ENCODE measurements around the gene TJAP1.

DNA sequence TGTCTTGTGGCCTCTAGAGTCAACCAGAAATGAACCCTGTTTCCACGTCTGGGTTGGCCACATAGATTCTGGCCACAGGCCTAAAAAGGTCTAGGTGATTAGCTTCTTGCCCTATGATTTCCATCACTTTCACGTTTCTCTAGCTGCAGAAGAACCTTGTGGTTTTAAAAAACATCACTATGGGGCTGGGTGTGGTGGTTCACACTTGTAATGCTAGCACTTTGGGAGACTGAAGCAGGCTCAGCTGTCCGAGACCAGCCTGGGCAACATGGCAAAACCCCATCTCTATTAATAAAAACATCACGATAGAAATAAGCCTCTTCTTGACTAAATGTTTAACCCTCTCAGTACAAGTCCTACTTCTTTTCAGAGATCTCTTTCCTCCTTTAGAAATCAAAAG lies 67.1 kb downstream of the TJAP1 start:
- TF ChIP-seq, protein P1, sequence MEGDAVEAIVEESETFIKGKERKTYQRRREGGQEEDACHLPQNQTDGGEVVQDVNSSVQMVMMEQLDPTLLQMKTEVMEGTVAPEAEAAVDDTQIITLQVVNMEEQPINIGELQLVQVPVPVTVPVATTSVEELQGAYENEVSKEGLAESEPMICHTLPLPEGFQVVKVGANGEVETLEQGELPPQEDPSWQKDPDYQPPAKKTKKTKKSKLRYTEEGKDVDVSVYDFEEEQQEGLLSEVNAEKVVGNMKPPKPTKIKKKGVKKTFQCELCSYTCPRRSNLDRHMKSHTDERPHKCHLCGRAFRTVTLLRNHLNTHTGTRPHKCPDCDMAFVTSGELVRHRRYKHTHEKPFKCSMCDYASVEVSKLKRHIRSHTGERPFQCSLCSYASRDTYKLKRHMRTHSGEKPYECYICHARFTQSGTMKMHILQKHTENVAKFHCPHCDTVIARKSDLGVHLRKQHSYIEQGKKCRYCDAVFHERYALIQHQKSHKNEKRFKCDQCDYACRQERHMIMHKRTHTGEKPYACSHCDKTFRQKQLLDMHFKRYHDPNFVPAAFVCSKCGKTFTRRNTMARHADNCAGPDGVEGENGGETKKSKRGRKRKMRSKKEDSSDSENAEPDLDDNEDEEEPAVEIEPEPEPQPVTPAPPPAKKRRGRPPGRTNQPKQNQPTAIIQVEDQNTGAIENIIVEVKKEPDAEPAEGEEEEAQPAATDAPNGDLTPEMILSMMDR (IDR thresholded peaks at IDR 0.05): no peak
- no peak for TF ChIP-seq POLR2A (IDR thresholded peaks at IDR 0.05)

Measured in adrenal gland (tissue), 5 donors.